Anterior cingulate cortex (tissue), 58 donors: Measurements from ENCODE around the gene ALDH1L2.

Experiments
- DNase-seq, 58 donors: peaks; one replicate each; lab custom pipeline; 2025; lab: John Stamatoyannopoulos, UW

The ALDH1L2 gene

GRCh38 chr12:105085501-105085900 lies 1.2 kb upstream of the ALDH1L2 start:
- no peak for DNase-seq

- DNase-seq: peak in 56 of 58 donors; percentile 10 to 78 (median 40)
Measured at GRCh38 chr12:105083551-105084105, 630 bp downstream of the ALDH1L2 start.

GRCh38 chr12:105083031-105083430 lies 1.2 kb downstream of the ALDH1L2 start:
- DNase-seq: no peak

GRCh38 chr12:105078712-105079570 lies 5.3 kb downstream of the ALDH1L2 start:
- DNase-seq: no peak

DNA sequence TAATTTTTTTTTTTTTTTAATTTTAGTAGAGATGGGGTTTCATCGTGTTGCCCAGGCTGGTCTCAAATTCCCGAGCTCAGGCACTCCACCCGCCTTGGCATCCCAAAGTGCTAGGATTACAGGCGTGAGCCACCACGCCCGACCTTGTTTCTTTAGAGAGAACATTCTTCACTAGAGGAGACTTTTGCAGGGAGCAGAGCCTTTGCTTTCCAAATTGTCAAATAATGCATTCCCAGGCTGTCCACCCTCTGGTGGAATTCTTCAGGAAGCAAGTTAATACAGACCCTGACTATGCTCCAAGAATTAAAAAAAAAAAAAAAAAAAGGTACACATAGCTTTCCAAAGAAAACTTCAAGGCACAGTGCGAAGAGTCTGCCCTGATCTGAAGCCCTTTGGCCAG lies 6.8 kb downstream of the ALDH1L2 start:
- no peak for DNase-seq

- no peak for DNase-seq
Measured at GRCh38 chr12:105076913-105077312, 7.3 kb downstream of the ALDH1L2 start.

DNA sequence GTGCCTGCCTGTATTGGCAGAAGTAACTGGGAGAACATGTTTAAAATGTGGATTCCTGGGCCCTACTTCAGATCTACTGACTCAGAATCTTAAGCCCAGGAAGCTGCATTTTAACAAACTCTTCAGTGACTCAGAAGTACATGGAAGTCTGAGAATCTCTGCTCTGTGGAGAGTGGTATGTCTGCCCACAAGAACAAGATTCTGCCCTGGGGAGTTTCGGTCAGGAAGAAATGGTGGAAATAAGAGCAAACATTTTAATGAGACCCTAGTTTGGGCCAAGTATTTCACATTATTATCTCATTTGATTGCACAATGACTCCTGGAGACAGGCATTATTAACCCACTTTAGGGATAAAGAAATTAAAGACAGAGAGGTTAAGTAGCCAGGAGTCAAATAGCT lies 8.2 kb downstream of the ALDH1L2 start:
- no peak for DNase-seq

GRCh38 chr12:105072888-105073488 lies 11.3 kb downstream of the ALDH1L2 start:
- DNase-seq: no peak

- DNase-seq: no peak
Measured at GRCh38 chr12:105071981-105072380, 12.3 kb downstream of the ALDH1L2 start.

DNA sequence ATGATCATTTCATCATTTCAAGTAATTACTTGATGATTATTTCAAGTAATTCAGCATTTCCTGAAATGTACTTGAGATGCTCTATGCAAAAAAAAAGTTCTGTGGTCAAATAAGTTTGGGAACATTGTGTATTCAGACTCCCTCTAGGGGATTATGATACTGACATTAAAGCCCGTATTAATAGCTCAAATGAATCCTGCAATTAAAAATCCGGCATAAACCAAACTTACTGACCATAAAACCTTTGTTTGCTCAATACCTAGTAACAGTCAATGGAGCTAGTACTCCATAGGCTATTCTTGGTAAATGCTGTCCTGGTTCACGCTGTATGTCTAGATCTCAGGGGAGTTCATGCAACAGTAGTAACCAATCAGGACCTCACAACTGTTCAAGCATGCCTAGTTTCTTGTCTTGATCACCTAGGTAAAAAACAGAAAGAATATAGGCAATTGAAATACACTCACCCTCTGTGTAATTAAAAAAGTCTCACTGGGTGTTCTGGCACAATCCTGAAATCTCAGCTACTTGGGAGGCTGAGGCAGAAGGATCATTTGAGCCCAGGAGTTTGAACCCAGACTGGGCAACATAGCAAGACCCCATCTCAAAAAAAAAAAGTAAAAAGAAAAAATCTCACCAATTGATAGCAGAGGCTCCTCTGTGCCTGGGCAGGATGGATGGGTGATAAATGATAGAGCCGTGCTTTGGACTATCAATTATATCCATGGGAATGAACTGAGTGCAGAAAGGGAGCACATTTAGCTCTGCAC lies 14.1 kb downstream of the ALDH1L2 start:
- no peak for DNase-seq

DNA sequence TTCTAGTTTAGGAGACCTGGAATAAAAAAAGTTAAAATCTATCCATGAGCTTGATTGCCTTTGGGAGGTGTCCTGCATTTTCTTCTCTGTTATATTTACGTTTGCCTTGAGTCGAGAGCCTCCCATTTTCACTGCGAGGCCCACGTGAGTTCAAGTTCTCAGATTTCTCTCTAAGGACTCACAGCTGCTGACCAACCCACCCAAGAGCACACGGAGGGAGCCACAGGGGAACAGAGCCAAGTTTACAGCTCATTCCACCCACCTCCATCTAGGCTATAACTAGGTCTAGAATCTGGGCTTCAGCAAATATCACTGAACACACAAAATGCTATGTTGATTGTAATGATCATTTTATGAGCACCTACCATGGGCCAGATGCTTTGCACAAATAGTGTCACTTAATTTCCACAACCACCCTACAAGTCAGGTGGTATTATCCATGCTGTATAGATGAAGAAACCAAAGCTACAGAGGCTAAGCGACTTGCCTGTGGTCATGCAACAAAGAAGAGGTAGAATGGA lies 16.7 kb downstream of the ALDH1L2 start:
- DNase-seq: peak in 3 of 58 donors; percentile 1 to 11 (median 6)

DNA sequence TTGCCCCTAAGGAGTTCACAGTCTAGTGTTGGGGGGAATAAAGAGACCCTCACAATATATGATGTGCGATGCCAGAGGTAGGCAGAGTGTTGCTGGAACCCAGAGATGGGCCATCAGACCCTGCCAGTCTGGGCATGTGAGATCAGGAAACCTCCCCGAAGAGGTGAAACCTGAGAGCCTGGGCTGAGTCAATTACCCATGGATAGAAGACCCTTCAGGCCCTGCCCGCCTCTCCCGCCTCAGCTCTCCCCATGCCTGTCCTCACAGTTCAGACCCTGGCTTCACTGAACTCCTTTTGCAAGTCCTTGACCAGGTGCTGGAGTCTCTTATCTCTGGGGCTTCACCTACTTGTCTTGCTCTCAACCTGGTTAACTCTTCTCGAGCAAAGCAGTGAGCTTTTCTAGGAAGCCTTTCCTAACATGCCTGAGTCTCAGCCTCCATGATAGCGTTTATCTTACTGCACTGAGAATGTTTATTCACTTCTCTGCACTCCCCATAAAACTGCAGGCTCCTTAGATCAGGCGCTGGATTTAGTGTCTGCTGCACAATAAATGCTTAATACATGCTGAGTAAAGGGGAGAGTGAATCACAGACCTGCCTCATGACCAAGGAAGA lies 19.6 kb downstream of the ALDH1L2 start:
- DNase-seq: no peak

GRCh38 chr12:105060715-105061378 lies 23.4 kb downstream of the ALDH1L2 start:
- DNase-seq: no peak

DNA sequence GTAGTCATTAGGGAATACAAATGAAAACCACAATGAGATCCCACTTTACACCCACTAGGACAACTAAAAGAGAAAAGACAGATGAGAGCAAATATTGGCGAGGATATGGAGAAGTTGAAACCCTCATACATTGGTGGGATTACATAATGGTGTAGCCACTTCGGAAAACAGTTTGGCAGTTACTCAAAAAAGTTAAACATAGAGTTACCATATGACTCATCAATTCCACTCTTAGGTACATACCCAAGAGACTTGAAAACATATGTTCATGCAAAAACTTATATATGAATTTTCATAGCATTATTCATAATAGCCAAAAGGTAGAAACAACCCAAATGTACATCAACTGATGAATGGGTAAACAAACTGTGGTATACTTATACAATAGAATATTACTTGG lies 27.1 kb downstream of the ALDH1L2 start:
- DNase-seq: no peak

DNA sequence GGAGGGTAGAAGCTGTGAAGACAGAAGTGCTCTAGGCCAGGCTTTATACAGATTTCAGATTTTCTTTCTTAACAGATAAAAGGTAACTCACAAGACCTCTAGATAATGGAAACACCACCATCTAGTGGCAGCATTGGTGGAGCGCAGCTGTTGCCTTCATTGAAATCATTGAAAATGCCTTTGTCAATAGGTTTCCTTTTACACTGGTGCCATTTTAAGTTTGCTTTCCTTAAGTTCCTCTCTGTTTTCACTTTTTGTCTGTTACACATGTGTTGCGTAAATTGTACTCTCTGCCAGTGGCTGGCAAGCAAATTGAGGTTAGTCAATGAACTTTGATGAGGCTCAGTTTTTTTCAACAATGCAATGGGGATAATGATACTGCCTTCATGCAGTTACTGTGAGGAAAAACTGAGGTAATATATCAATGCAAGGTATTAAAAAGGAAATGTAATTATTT lies 31.1 kb downstream of the ALDH1L2 start:
- DNase-seq: peak in 51 of 58 donors; percentile 3 to 80 (median 28)

DNA sequence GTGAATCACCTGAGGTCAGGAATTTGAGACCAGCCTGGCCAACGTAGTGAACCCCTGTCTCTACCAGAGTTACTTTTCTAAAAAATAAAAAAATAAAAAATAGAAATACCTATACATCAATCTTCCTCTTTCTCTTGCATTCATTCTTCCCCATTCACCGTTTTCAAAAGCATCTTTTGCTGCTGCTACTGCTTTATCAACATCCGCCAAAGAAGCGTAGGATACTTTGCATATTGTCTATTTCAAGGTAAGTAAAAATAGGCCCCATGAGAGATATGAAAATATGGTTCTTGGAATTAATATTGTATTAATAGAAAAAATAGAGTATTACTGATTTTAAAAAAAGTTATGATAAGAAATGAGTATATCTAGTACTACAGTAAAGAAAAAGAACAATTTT lies 32.3 kb downstream of the ALDH1L2 start:
- DNase-seq: no peak

DNA sequence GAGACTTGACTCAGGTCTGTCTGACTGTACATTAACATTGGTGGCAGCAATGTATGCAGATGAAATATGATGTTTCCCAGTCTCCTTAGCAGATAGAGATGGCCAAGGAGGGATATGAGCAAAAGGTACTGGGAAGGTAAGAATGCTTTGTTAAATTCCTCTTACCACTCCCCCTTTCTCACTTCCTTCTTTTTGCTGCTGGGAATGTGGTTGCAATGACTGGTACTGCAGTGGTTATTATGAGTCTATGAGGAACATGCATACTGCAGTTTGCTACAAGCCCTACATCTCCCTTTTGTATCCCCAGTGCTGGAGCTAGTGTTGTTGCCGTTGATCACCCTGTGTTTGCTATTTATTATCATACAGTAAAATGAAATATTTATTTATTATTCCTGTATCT lies 35.9 kb downstream of the ALDH1L2 start:
- DNase-seq: no peak

DNA sequence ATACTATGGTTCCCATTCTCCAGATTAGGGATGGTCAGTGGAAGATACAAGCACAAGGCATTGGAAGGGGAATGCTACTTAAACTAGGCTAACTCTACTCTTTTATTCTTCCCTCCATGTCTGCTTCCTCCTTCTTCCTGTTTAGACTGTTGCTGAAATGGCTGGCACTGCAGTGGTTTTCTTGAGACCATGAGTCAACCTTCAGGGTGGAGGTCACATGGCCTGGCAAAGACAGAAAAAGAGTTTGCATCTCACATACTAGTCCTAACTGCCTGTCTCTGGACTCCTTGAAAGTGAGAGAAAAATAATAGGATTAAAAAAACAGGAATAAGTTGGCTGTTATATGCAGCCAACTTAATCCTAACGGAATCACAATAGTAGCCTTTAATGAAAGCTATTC lies 37.0 kb downstream of the ALDH1L2 start:
- no peak for DNase-seq

DNA sequence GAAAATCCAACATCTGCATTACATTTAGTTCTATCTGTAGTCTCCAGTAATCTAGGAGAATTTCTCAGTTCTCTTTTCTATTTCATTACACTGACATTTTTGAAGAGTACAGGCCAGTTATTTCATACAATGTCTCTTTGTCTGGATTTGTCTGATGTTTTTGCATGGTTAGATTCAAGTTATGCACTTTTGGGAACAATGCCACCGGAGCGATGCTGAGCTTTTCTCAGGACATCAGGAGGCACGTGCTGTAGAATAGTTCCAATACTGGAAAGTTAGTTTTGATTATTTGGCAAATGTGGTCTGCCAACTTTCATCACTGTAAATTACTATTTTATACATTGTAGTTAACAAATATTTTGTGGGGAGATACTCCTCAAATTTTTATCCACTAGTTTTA lies 43.1 kb downstream of the ALDH1L2 start:
- peak in 3 of 58 donors; percentile 1 to 12 (median 12) for DNase-seq

GRCh38 chr12:105040476-105040875 lies 43.8 kb downstream of the ALDH1L2 start:
- DNase-seq: no peak
